HepG2 (cell line): ENCODE data around the gene LIPC. TPM values are rescaled to one million over a fixed set of nuclear protein-coding genes. Genes with fewer than 3 reads are reported as not detected.

Experiments used
- ATAC-seq: fragments of 200-7000 bp; cut with Tn5 transposase; 3 replicates; pipeline ENCODE4 v1.9.1; 2020; ENCODE audit warnings: mild to moderate bottlenecking, moderate library complexity
- BruUV-seq: library from RNA; stranded (reverse); fragments of 400-500 nt; replicated peaks from 2 replicates; lab custom pipeline; 2021; lab: Mats Ljungman, UMichigan
- CTCF ChIA-PET: fragments of 300-600 bp; formaldehyde crosslinking; extraction: SDS; loops from one replicate; lab custom pipeline; 2021; ENCODE audit warnings: low total read pairs, inconsistent platforms, low intra/inter-chr PET ratio; lab: Yijun Ruan, JAX
- POLR2A ChIA-PET: fragments of 350-600 bp; sonication (Branson Sonifier 250); formaldehyde crosslinking; loops from one replicate; lab custom pipeline; 2020; ENCODE audit warnings: antibody characterized with exemption, inconsistent platforms; lab: Yijun Ruan, JAX
- DNase-seq: peaks from one replicate; pipeline ENCODE4 v3.0.0-alpha.2; 2015; ENCODE audit warnings: low spot score
- FAIRE-seq: peaks from 3 replicates; lab custom pipeline; 2011; peaks lifted over from hg19 to GRCh38; lab: Jason Lieb, UNC
- H2AFZ ChIP-seq: one replicate; pipeline ENCODE4 v1.6.1; 2011; ENCODE audit warnings: low read length, inconsistent platforms
- H3K27ac ChIP-seq: fragments of 300-600 bp; 3 replicates; pipeline ENCODE4 v1.8.0; 2011; ENCODE audit warnings: mixed run types, mild to moderate bottlenecking, mixed read lengths, low read length, inconsistent platforms; ENCODE audit not compliant: insufficient read depth; ENCODE audit errors: extremely low read length
- H3K27me3 ChIP-seq, 2 experiments: fragments of 200-600 bp in 1 of 2; 2 replicates in 1 of 2; 3 replicates in 1 of 2; pipeline versions ENCODE4 v1.6.0 to v1.8.0; 2011; ENCODE audit warnings: low read length in 2 of 2, mild to moderate bottlenecking in 2 of 2, moderate library complexity in 2 of 2, inconsistent platforms in 1 of 2; ENCODE audit not compliant: insufficient read depth in 2 of 2, control insufficient read depth in 1 of 2
- H3K36me3 ChIP-seq, 2 experiments: fragments of 200-600 bp in 1 of 2; replicated peaks in 1 of 2; 2 replicates in 1 of 2; 3 replicates in 1 of 2; pipeline versions ENCODE4 v1.5.1 to v1.8.0; 2011; ENCODE audit warnings: low read length in 2 of 2, inconsistent platforms in 1 of 2; ENCODE audit not compliant: insufficient read depth in 2 of 2, control insufficient read depth in 1 of 2
- H3K4me1 ChIP-seq: 2 replicates; pipeline ENCODE4 v1.5.1; 2012; ENCODE audit warnings: low read length, inconsistent platforms; ENCODE audit not compliant: insufficient read depth
- H3K4me2 ChIP-seq: 2 replicates; pipeline ENCODE4 v1.6.0; 2011; ENCODE audit warnings: low read depth, low read length, inconsistent platforms
- H3K4me3 ChIP-seq, 3 experiments: fragments of 200-600 bp in 1 of 3; sonication (generic), shearing (Covaris generic) in 1 of 3; replicated peaks in 1 of 3; 2 replicates each; pipeline ENCODE4 v1.5.1; 2011 to 2016; ENCODE audit warnings: low read length in 3 of 3, inconsistent platforms in 2 of 3, low read depth in 2 of 3, mild to moderate bottlenecking in 2 of 3, control low read depth in 1 of 3, mixed read lengths in 1 of 3; ENCODE audit not compliant: insufficient read depth in 1 of 3
- H3K79me2 ChIP-seq: one replicate; pipeline ENCODE4 v1.6.1; 2011; ENCODE audit warnings: low read length, inconsistent platforms; ENCODE audit not compliant: insufficient read depth
- H3K9ac ChIP-seq: 2 replicates; pipeline ENCODE4 v1.6.0; 2011; ENCODE audit warnings: mild to moderate bottlenecking, low read depth, low read length, inconsistent platforms; ENCODE audit not compliant: insufficient read depth
- H3K9me3 ChIP-seq: 2 replicates; pipeline ENCODE4 v1.5.1; 2012; ENCODE audit warnings: mild to moderate bottlenecking, low read length
- H4K20me1 ChIP-seq: 2 replicates; pipeline ENCODE4 v1.6.0; 2011; ENCODE audit warnings: inconsistent platforms, mild to moderate bottlenecking, low read length, moderate library complexity; ENCODE audit not compliant: insufficient read depth
- FOXA3 ChIP-seq: IDR thresholded peaks from 2 replicates; pipeline ENCODE4 v1.6.1; 2016; ENCODE audit warnings: missing genetic modification reagents, missing compliant biosample characterization
- GATA4 ChIP-seq: sonication (generic); IDR thresholded peaks from 2 replicates; pipeline ENCODE4 v1.6.1; 2016; ENCODE audit warnings: antibody characterized with exemption, low read depth, borderline replicate concordance
- NCOA5 ChIP-seq: sonication (generic); formaldehyde crosslinking; IDR thresholded peaks from 2 replicates; pipeline ENCODE4 v1.4.0; 2020; ENCODE audit warnings: missing genetic modification reagents
- PHF5A ChIP-seq: IDR thresholded peaks from one replicate; pipeline ENCODE4 v1.6.1; 2018; ENCODE audit warnings: low read depth, missing genetic modification reagents; ENCODE audit not compliant: unreplicated experiment
- SMARCC2 ChIP-seq: fragments of 450-650 bp; IDR thresholded peaks from 2 replicates; pipeline ENCODE4 v1.6.1; 2017; ENCODE audit warnings: antibody characterized with exemption, mild to moderate bottlenecking
- SMARCE1 ChIP-seq: fragments of 450-650 bp; IDR thresholded peaks from 2 replicates; pipeline ENCODE4 v1.6.1; 2017; ENCODE audit warnings: borderline replicate concordance
- SP4 ChIP-seq: sonication (generic); formaldehyde crosslinking; IDR thresholded peaks from 2 replicates; pipeline ENCODE4 v1.8.1; 2023; ENCODE audit warnings: mild to moderate bottlenecking, missing genetic modification reagents
- ZEB1 ChIP-seq: IDR thresholded peaks from 2 replicates; pipeline ENCODE4 v1.6.1; 2012; ENCODE audit warnings: mild to moderate bottlenecking, low read depth, inconsistent platforms; ENCODE audit not compliant: insufficient replicate concordance
- ZNF180 ChIP-seq: sonication (generic); formaldehyde crosslinking; IDR thresholded peaks from 2 replicates; pipeline ENCODE4 v1.4.0; 2020; ENCODE audit warnings: low read depth, missing genetic modification reagents, borderline replicate concordance
- ZNF235 ChIP-seq: sonication (generic); formaldehyde crosslinking; IDR thresholded peaks from 2 replicates; pipeline ENCODE4 v1.8.1; 2023; ENCODE audit warnings: mild to moderate bottlenecking, missing genetic modification reagents, borderline replicate concordance
- ZNF337 ChIP-seq: sonication (generic); formaldehyde crosslinking; IDR thresholded peaks from 2 replicates; pipeline ENCODE4 v1.5.1; 2020; ENCODE audit warnings: missing genetic modification reagents, low read depth, mild to moderate bottlenecking, borderline replicate concordance
- WGBS: methylation state at CpG from one replicate; pipeline ENCODE4 v1.1.6; 2017; ENCODE audit warnings: low lambda C conversion rate; 5-methylcytosine and 5-hydroxymethylcytosine counted together
- in situ Hi-C: cut with HindIII; loops from 2 replicates; pipeline ENCODE4 v1.10.0; 2017; ENCODE audit warnings: low pct_unique_long_range_greater_than_20kb; ENCODE audit not compliant: extremely low pct_ligation_motif_present
- intact Hi-C: fragments of 100-400 bp; cut with micrococcal nuclease; formaldehyde crosslinking; loops from one replicate; pipeline ENCODE4 v1.10.0; 2022; ENCODE audit not compliant: unreplicated experiment
- polyA plus RNA-seq, 8 experiments: library from polyadenylated mRNA; depleted of rRNA in 3 of 8; stranded (reverse) in 7 of 8; unstranded in 1 of 8; fragments of >200 nt; fragmentation: Illumina TruSeq in 4 of 8; extraction: Trizol in 4 of 8; gene quantifications; 2 replicates each; pipeline versions ENCODE4 v1.2.1 to v1.2.3, GENCODE V29; 2011 to 2016; ENCODE audit warnings: low read depth in 4 of 8, missing spikeins in 1 of 8, mixed read lengths in 1 of 8; ENCODE audit not compliant: insufficient read depth in 1 of 8
- total RNA-seq, 5 experiments: library from RNA; depleted of rRNA; stranded (reverse); fragments of >200 nt; fragmentation: Illumina TruSeq; extraction: Trizol; gene quantifications; 2 replicates each; pipeline ENCODE4 v1.2.3, GENCODE V29; 2016; ENCODE audit warnings: low read depth in 1 of 5
- TF ChIP-seq, protein P1 (sequence below): sonication (generic); formaldehyde crosslinking; IDR thresholded peaks from 2 replicates; pipeline ENCODE4 v1.4.0; 2020; ENCODE audit warnings: mild to moderate bottlenecking, missing genetic modification reagents, borderline replicate concordance
- TF ChIP-seq, protein P2 (sequence below): sonication (generic); formaldehyde crosslinking; IDR thresholded peaks from 2 replicates; pipeline ENCODE4 v1.4.0; 2020; ENCODE audit warnings: mild to moderate bottlenecking, missing genetic modification reagents
- TF ChIP-seq, protein P3 (sequence below): sonication (generic); formaldehyde crosslinking; IDR thresholded peaks from 2 replicates; pipeline ENCODE4 v1.8.1; 2023; ENCODE audit warnings: mild to moderate bottlenecking, missing genetic modification reagents

LIPC gene
- total and polyA plus RNA-seq, 2 of the 13 experiments (the other 11 are each of a cell fraction or from before 2014, with no cell fraction given): 26.0 to 38.0 TPM

DNA sequence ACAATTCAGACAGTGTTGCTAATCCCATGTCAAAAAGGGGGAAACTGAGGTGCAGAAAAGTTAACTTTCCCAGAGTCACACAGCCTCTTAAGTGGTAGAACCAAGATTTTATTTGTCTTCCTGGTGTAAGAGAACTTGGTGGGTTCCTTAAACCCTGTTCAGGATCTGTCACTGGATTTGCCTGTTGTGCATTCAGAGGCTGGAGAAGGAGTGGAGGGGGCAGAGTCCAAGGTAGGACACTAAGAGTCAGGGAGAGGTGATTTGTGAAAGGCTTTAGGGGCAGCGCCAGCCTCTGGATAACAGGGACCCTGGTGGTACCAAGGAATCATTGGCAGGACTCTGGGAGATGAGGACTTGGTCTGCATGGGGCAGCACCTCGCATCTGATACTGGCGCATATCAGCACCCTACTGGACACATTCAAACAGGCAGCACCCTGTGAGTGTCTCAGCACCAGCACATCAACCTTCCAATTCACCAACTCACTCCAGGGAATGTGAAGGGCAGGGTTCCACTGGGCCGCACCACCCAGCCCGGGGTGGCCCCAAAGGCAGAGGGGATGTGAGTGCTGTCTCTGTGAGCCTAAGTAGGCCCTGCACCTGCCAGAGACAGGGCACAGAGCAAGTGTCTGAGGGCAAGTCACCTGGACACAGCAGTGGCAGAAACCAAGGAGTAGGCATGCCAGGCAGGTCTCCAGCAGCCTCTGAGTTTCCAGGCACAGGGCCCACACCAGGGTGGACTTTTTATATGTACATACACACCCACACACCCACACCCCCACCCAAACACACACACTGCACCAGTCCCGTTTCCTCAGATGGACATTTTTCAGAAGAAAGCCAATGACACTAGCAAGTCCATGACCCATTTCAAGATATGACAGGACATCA lies 71.6 kb downstream of the LIPC start (continued):
- TF ChIP-seq, protein P1, sequence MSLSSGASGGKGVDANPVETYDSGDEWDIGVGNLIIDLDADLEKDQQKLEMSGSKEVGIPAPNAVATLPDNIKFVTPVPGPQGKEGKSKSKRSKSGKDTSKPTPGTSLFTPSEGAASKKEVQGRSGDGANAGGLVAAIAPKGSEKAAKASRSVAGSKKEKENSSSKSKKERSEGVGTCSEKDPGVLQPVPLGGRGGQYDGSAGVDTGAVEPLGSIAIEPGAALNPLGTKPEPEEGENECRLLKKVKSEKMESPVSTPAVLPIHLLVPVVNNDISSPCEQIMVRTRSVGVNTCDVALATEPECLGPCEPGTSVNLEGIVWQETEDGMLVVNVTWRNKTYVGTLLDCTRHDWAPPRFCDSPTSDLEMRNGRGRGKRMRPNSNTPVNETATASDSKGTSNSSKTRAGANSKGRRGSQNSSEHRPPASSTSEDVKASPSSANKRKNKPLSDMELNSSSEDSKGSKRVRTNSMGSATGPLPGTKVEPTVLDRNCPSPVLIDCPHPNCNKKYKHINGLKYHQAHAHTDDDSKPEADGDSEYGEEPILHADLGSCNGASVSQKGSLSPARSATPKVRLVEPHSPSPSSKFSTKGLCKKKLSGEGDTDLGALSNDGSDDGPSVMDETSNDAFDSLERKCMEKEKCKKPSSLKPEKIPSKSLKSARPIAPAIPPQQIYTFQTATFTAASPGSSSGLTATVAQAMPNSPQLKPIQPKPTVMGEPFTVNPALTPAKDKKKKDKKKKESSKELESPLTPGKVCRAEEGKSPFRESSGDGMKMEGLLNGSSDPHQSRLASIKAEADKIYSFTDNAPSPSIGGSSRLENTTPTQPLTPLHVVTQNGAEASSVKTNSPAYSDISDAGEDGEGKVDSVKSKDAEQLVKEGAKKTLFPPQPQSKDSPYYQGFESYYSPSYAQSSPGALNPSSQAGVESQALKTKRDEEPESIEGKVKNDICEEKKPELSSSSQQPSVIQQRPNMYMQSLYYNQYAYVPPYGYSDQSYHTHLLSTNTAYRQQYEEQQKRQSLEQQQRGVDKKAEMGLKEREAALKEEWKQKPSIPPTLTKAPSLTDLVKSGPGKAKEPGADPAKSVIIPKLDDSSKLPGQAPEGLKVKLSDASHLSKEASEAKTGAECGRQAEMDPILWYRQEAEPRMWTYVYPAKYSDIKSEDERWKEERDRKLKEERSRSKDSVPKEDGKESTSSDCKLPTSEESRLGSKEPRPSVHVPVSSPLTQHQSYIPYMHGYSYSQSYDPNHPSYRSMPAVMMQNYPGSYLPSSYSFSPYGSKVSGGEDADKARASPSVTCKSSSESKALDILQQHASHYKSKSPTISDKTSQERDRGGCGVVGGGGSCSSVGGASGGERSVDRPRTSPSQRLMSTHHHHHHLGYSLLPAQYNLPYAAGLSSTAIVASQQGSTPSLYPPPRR (CRISPR knock-in tag): no peak
- no peak for TF ChIP-seq SP4 (CRISPR knock-in tag)
- TF ChIP-seq ZNF337 (CRISPR knock-in tag): no peak

DNA sequence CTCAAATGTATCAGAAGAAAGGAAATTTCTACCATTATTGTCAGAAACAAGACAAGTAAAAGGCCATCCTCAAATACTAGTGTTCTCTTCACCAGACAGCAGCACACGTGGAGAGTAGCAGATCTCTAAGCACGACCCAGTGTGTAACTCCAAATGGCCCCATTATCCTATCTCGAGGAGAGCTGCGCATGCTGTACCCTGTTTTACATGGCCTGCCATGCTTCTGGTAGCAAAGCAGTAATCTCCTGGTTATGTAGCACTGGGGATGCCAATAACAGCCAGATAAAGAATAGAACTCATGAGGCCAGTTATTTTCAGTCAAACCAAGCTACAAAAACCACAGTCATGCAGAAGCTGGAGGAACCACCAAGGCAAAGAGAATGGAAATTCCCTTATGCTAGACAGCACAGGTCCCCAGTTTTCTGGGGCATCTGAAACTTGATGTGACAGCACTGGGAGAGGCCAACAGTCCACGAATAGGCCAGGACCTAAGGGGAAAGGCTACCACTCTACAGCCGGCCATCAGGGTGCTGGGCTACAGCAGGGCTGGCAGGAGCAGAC lies 73.0 kb downstream of the LIPC start:
- Histone ChIP-seq H3K4me1 (no peaks in the 10 kb centered on the region), H3K9ac (no peak overlapping the region), H3K4me2 (no peak overlapping the region), H3K79me2 (no peaks in the 10 kb centered on the region), H3K36me3 (no peaks in the 10 kb centered on the region), H4K20me1 (no peaks in the 10 kb centered on the region), H3K4me3 (no peak overlapping the region), H2AFZ (no peak overlapping the region), H3K27me3 (no peaks in the 10 kb centered on the region), H3K9me3 (no peaks in the 10 kb centered on the region), H3K27ac (no peak overlapping the region)
- no TSS peak for BruUV-seq
- DNase-seq: no peak
- CTCF ChIA-PET: no interaction called here
- FAIRE-seq: no peak
- POLR2A ChIA-PET: no interaction called here
- no peak for ATAC-seq
- in situ Hi-C loops: no loop called here
- intact Hi-C loops: no loop called here
- 94% methylated on average over 5 of the region's 6 CpGs for WGBS
- TF ChIP-seq ZNF180 (CRISPR knock-in tag) (no peak), NCOA5 (no peak), SMARCC2 (no peak), FOXA3 (CRISPR knock-in tag) (no peak), ZEB1 (no peak), GATA4 (no peak), ZNF235 (CRISPR knock-in tag) (no peak), PHF5A (no peak), SMARCE1 (no peak)
- TF ChIP-seq, protein P2, sequence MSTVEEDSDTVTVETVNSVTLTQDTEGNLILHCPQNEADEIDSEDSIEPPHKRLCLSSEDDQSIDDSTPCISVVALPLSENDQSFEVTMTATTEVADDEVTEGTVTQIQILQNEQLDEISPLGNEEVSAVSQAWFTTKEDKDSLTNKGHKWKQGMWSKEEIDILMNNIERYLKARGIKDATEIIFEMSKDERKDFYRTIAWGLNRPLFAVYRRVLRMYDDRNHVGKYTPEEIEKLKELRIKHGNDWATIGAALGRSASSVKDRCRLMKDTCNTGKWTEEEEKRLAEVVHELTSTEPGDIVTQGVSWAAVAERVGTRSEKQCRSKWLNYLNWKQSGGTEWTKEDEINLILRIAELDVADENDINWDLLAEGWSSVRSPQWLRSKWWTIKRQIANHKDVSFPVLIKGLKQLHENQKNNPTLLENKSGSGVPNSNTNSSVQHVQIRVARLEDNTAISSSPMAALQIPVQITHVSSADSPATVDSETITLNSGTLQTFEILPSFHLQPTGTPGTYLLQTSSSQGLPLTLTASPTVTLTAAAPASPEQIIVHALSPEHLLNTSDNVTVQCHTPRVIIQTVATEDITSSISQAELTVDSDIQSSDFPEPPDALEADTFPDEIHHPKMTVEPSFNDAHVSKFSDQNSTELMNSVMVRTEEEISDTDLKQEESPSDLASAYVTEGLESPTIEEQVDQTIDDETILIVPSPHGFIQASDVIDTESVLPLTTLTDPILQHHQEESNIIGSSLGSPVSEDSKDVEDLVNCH: no peak
- TF ChIP-seq, protein P3, sequence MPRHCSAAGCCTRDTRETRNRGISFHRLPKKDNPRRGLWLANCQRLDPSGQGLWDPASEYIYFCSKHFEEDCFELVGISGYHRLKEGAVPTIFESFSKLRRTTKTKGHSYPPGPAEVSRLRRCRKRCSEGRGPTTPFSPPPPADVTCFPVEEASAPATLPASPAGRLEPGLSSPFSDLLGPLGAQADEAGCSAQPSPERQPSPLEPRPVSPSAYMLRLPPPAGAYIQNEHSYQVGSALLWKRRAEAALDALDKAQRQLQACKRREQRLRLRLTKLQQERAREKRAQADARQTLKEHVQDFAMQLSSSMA (CRISPR knock-in tag): no peak
